ES-I3 (cell line): ENCODE data around the gene FLNB.
A peak's percentile ranks its signal among the peaks of the same experiment; 100 is the strongest.

Source experiments
- H3K36me3 ChIP-seq: 2 replicates; pipeline ENCODE4 v1.6.1; 2013; ENCODE audit warnings: mild to moderate bottlenecking, low read length, control low read depth, moderate library complexity; ENCODE audit not compliant: insufficient read depth
- H3K4me1 ChIP-seq: 2 replicates; pipeline ENCODE4 v1.6.1; 2013; ENCODE audit warnings: mild to moderate bottlenecking, control low read depth, low read length; ENCODE audit not compliant: insufficient read depth
- H3K9ac ChIP-seq: 2 replicates; pipeline ENCODE4 v1.6.1; 2013; ENCODE audit warnings: low read depth, mild to moderate bottlenecking, low read length, moderate library complexity
- H3K9me3 ChIP-seq: 2 replicates; pipeline ENCODE4 v1.6.1; 2013; ENCODE audit warnings: mild to moderate bottlenecking, low read length, moderate library complexity; ENCODE audit not compliant: control insufficient read depth, insufficient read depth

The FLNB gene

DNA sequence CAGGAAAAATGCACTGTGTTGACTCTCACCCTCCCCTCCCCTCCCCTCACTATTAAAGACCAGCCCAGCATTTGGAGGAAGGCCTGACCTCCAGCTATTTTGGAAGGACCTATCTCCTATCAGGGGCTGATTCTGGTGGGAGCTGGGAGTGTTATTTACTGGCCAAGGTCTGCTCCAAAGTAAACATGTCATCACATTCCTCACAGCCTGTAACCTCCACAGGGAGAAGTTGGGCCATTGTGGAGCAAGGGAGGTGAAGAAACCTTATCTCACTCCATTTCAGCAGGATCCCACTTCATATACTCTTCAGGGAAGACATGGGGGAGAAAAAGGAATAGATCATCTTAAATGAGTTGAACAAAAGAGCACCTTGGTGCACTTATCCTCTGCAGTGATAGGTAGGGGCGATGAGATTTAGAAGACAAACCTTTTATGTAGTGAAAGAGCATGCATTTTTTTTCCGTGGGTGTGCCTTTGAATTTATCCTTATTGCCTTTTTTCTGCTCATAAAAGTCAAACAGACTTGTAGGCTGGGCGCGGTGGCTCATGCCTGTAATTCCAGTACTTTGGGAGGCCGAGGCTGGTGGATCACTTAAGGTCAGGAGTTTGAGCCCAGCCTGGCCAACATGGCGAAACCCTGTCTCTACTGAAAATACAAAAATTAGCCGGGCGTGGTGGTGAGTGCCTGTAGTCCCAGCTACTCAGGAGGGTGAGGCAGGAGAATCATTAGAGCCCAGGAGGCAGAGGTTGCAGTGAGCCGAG is 15.6 kb upstream of the FLNB start:
- no peaks in the 10 kb centered on the region for H3K9me3 ChIP-seq
- H3K4me1 ChIP-seq, result peaks cover 5% of the 10 kb centered on the region; the same call in 1 of the 2 replicates
- no peaks in the 10 kb centered on the region for H3K36me3 ChIP-seq
- no peak overlapping the region for H3K9ac ChIP-seq

DNA sequence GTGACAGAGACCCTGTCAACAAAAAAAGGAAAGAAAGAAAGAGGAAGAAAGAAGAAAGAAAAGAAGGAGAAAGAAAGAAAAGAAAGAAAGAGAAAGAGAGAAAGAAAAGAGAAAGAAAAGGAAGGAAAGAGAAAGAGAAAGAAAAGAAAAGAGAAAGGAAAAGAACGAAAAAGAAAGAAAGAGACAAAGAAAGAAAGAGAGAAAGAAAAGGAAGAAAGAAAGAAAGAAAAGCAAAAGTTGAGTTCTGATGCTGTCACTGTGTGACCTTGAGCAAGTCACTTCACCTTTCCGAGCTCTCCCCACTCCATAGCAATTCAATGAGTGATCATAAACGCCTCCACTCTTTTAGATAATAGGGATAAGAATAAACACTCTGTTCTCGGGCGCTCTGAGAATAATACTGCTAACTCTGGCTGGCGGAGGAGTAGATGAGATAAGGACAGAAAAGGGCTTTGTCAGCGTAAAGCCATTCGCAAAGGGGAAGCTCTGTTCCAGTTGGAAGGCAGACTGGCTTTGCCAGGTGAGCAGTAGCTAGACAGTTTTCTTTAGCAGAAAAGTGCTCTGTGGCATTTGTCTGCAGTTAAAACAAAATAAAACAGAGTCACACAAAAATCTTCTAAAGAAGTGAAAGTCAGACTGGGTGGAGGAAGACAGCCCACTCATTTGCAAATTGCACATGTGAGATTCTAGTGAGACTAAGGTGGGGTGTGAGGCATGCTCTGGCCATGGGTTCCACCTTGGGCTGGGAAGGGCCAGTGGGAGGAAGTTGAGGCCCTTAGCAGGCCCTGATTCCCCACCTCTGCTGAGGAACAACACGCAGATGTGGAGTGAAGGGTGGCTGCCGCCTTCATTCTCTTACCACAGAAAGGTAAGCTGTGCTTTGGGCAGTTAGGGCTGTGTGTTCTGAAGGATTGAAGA is 9.6 kb upstream of the FLNB start:
- no peaks in the 10 kb centered on the region for H3K36me3 ChIP-seq
- H3K9ac ChIP-seq, result no peak overlapping the region
- no peaks in the 10 kb centered on the region for H3K9me3 ChIP-seq
- no peaks in the 10 kb centered on the region; the same call in 1 of the 2 replicates for H3K4me1 ChIP-seq

DNA sequence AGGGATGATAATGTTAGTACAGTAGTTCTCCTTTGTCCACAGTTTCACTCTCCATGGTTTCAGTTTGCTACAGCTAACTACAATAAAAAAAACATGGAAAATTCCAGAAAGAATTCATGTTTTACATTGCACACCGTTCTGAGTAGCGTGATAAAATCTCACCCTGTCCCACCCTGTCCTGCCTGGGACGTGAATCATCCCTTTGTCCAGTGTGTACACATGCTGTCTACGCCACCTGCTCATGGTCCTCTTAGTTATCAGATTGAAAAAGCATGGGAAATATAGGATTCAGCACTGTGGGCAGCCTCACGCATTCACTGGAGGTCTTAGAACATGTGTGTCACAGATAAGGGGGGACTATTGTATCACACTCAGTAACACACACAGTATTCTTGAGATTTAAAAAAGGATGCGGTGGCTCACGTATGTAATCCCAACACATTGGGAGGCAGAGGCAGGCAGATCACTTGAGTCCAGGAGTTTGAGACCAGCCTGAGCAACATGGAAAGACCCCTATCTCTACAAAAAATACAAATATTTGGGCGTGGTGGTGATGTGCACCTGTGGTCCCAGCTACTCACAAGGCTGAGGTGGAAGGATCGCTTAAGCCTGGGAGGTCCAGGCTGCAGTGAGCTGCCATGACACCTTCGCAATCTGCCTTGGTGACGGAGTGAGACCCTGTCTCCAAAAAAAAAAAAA is 8.7 kb upstream of the FLNB start:
- no peaks in the 10 kb centered on the region; the same call in 1 of the 2 replicates for H3K4me1 ChIP-seq
- no peaks in the 10 kb centered on the region for H3K36me3 ChIP-seq
- no peaks in the 10 kb centered on the region for H3K9me3 ChIP-seq
- no peak overlapping the region for H3K9ac ChIP-seq

DNA sequence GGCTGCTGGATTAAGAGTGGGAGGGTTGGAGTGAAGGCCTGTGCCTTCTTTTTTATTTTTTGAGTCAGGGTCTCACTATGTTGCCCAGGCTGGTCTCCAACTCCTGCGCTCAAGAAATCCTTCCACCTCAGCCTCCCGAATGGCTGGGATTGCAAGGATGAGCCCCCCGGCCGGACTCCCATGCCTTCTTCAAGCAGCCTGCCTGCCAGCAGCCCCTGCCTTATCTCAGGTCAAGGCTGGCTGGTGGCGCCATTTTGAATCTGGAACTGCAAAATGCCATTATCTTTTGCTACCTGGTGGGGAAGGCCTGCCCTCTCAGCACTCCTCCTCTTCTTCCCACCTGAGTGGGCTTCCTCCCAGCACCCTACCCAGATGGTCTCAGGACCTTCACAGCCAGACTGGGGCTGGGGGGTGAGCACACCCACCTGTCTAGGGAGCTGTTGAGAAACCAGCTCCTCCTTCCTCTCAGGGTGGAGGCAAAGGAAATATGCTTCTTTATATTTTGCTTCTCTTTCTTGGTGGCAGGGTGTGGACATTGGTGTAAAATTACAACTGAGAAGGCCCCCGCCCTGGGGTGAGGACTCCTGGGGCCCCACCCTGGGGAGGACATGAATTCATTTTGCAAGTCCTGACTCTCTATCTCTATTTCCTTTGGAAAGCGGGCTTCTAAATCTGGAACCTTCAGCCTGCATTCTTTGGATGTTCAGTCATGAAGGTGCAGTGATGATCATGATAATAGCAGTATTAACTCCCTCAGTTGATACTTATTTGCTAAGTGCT is 7.7 kb upstream of the FLNB start:
- no peaks in the 10 kb centered on the region for H3K36me3 ChIP-seq
- no peak overlapping the region for H3K9ac ChIP-seq
- no peaks in the 10 kb centered on the region for H3K9me3 ChIP-seq
- H3K4me1 ChIP-seq, result no peaks in the 10 kb centered on the region; the same call in 1 of the 2 replicates

DNA sequence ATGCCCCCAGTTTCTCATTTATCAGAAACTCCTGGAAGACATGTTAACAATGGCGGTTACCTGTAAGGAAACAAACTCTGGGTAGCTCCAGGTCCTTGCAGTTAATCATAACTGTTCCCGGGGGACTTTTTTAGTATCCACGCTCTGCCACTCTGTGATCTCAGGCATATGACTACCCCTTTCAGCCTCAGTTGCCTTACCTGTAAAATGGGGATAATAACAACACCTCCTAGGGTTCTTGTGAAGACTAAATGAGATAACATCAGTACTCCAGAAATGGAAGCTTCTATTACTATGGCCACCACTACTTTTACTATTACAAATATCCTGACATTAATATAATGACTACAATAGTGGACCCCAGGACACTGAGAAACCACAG is 7.1 kb upstream of the FLNB start:
- H3K9me3 ChIP-seq, result no peaks in the 10 kb centered on the region
- no peaks in the 10 kb centered on the region for H3K36me3 ChIP-seq
- no peaks in the 10 kb centered on the region; the same call in 1 of the 2 replicates for H3K4me1 ChIP-seq
- no peak overlapping the region for H3K9ac ChIP-seq

DNA sequence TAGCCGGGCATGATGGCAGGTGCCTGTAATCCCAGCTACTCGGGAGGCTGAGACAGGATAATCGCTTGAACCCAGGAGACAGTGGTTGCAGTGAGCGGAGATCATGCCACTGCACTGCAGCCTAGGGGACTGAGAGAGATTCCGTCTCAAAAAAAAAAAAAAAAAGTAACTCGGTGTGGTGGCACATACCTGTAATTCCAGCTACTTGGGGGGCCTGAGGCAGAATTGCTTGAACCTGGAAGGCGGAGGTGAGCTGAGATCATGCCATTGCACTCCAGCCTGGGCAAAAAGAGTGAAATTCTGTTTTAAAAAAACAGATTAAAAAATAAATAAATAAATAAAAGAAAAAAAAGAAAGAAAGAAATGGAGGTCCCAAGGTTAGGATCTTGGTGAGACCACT is 6.2 kb upstream of the FLNB start:
- no peaks in the 10 kb centered on the region for H3K36me3 ChIP-seq
- H3K4me1 ChIP-seq, result no peaks in the 10 kb centered on the region; the same call in 1 of the 2 replicates
- no peaks in the 10 kb centered on the region for H3K9me3 ChIP-seq
- H3K9ac ChIP-seq, result no peak overlapping the region

DNA sequence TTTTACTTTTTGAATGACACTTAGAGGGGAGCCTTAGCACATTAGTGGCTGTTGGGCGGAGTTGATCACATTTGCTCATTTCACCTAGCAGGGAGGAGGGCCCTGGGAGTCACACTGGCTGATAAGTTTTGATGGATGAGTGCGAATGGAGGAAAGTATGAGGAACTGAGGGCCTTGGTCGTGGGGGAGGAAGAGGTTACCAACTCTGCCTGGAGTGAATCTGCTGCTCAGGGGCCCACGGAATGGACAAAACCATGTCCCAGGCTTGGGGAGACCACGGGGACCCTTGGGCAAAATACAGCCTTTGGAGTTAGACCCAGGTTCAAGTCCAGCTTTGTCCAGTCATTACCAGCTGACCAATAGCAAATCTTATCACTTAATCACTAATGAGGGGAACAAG is 5.1 kb upstream of the FLNB start:
- H3K4me1 ChIP-seq, result peaks cover 3% of the 10 kb centered on the region; the same call in 1 of the 2 replicates
- no peaks in the 10 kb centered on the region for H3K9me3 ChIP-seq
- H3K36me3 ChIP-seq, result no peaks in the 10 kb centered on the region
- H3K9ac ChIP-seq, result no peak overlapping the region

DNA sequence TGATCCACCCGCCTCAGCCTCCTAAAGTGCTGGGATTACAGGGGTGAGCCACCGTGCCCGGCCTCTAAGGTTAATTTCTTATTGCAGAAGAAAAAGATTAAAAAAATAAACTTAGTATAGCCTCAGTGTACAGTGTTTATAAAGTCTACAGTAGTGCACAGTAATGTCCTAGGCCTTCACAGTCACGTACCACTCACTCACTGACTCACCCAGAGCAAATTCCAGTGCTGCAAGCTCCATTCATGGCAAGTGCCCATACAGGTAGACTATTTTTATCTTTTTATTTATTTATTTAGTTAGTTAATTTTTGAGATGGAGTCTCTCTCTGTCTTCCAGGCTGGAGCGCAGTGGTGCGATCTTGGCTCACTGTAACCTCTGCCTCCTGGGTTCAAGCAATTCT is 3.2 kb upstream of the FLNB start:
- no peaks in the 10 kb centered on the region for H3K36me3 ChIP-seq
- H3K4me1 ChIP-seq, result peaks cover 3% of the 10 kb centered on the region; the same call in 1 of the 2 replicates
- no peak overlapping the region for H3K9ac ChIP-seq
- H3K9me3 ChIP-seq, result no peaks in the 10 kb centered on the region

DNA sequence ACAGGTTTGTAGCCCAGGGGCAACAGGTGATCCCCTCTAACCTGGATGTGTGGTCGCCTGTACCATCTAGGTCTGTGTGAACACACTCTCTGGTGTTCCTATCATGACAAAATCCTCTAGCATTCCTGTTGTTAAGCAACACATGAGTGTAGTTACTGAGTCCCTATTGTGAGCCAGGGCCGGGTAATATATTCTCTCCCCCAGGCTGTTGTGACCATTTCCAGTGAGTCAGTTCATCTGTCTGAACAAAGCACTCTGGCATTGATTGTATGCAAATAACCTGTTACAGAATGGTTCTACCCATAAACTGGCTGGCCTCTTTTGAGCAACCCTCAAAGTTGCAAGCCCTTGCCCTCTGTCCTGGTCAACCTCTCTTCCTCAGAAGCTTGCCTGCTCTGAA is 2.6 kb upstream of the FLNB start:
- Histone ChIP-seq H3K9me3 (no peaks in the 10 kb centered on the region), H3K9ac (no peak overlapping the region), H3K36me3 (no peaks in the 10 kb centered on the region), H3K4me1 (peaks cover 3% of the 10 kb centered on the region; the same call in 1 of the 2 replicates)

DNA sequence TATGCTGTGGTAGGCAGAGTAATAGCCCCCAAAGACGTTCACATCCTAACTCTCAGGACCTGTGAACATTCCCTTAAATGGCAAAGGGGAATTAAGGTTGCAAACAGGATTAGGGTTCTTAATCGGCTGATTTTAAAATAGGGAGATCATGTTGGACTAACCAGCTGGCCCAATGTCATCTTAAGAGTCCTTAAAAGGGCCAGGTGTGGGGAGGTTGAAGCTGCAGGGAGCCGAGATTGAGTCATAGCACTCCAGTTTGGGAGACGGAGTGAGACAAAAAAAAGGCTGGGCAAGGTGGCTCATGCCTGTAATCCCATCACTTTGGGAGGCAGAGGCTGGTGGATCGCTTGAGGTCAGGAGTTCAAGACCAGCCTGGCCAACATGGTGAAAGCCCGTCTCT is 1.6 kb upstream of the FLNB start:
- Histone ChIP-seq H3K36me3 (no peaks in the 10 kb centered on the region), H3K9me3 (no peaks in the 10 kb centered on the region), H3K4me1 (peaks cover 11% of the 10 kb centered on the region; the same call in 1 of the 2 replicates), H3K9ac (no peak overlapping the region)

DNA sequence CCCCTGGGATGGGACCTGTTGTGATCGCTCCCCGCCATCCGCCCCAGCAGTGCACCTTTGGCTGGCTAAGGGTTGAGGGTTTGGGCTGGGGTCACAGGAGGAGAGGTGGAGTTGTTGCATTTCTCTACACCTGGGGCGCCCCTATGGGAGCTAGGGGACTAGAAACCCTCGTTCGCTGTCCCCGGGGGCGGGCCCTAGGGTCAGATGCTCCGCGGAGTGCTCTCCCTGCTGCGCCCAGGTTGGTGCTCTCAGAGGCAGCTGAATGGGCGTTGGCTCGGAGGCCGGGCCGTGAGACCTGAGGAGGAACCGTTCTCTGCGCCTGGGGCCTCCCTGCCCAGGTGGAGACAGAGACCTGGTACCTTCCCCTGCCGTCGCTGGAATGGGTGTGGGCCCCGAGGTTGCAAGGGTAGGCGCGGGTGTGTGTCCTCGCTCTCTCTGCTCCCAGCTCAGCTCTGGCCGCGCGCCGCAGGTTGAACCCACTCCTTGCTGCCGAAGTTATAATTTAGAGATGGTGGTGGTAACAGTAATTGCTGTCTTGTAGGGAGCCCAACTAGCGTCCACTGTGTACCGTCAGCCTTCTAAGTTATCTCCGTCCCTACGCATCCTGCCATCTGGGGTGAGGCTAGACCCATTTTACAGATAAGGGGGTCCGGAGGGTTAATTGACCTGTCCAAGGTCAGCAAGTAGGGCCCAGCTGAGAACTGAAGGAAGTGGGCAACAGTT is 965 bp downstream of the FLNB start:
- H3K4me1 ChIP-seq, result peaks cover 29% of the 10 kb centered on the region
- no peaks in the 10 kb centered on the region for H3K9me3 ChIP-seq
- no peaks in the 10 kb centered on the region for H3K36me3 ChIP-seq
- peak overlapping the region; percentile 75 for H3K9ac ChIP-seq

DNA sequence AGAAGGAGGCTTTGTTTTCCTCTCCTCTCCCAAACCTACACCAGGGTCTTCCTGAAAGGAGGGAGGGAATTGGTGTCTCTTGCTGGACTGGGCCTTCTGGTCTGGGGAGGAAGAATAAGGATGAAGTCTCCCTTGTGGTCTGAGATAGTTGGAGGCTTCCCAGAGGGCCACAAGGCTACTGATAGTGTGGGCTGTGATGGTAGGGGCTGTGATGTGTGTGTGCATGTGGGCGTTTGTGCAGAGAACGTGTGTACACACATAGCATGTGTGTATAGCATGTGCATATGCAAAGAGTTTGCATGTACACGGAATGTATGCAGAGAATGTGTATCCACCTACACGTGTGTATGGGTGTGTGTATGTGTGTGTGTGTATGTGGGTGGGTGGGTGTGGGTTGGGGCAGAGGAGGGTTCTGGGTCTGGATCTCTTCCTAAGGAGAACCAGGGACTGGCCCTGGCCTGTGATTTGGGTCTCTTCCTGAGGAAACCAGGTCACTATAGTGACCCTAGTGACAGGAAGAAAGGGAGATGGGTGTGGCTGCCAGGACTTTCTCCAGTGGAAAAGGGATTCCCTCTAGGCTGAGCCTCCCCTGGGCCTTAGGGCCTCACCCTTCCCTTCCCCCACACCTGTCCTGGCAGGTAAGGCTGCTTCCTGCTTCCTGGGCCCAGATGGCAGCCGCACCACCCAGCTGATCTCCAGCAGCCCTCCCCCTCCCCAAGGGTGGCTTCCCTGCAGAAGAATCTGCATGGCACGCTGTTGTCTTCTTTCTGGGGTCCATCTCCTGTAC is 1.7 kb downstream of the FLNB start:
- peaks cover 33% of the 10 kb centered on the region for H3K4me1 ChIP-seq

DNA sequence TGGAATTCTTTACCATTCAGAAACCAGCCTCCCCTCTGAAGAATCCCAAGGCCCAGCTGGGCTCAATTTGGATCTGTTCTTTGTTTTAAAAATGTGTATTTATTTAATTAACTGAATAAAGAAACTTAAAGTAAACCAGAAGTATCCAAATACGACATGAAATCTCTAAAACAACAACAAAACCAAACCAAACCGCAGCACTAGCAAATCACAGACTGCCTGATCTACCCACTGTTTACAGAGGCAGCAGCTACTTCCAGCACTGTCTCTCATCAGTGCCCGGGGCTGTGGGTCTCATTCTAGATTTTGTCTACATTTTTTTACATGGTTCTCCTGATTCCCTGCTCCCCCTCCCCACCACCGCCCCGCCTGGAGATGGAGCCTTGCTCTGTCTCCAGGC is 2.3 kb downstream of the FLNB start:
- Histone ChIP-seq H3K4me1 (peaks cover 33% of the 10 kb centered on the region), H3K36me3 (no peaks in the 10 kb centered on the region), H3K9me3 (no peaks in the 10 kb centered on the region), H3K9ac (peak overlapping the region; percentile 75; the same call in 1 of the 2 replicates)

More for the DNA sequence above, 1.7 kb downstream of the FLNB start:
- no peaks in the 10 kb centered on the region for H3K9me3 ChIP-seq
- H3K36me3 ChIP-seq, result no peaks in the 10 kb centered on the region
- peak overlapping the region; percentile 75 for H3K9ac ChIP-seq
